NCI-H2227 treated with DMSO at 0.1 percent for 48 hours (cell line): ENCODE data around the gene PPOX.
A peak's percentile ranks its signal among the peaks of the same experiment; 100 is the strongest.

Source experiments
- DNase-seq: peaks from one replicate; lab custom pipeline; 2025; lab: John Stamatoyannopoulos, UW

Gene PPOX

DNA sequence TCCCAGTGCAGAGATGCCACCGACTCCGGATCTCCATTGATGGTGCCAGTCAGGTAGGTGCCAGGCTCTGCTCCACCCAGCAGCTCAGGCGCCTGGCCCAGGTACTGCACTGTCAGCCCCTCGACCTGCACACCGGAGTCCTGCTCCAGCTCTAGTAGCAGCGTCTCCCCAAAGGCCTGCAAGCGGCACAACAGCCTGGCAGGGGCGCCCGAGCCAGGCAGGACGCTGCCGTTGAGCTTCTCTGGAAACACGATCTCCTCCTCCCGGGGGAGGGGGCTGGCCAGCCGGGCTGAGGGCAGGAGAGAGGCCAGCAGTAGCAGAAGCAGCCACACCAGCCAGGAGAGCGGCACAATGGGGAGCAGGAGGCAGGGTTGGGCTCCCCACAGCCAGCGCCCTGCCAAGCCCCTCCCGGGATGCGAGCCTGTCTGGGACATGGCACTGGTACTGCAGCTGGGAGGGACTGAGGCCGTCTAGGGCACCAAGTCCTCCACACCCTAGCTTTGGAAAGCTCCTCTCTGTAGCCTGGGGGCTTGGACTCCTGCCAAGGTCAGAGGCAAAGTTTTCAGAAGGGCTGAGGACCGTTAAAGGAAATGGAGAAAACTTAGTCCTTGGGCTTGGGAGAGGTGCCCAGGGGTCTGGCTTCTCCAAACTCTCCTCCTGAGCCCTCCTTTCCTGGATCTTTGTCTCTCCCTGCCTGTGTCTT, 32.1 kb downstream of the PPOX start:
- DNase-seq, result no peak

DNA sequence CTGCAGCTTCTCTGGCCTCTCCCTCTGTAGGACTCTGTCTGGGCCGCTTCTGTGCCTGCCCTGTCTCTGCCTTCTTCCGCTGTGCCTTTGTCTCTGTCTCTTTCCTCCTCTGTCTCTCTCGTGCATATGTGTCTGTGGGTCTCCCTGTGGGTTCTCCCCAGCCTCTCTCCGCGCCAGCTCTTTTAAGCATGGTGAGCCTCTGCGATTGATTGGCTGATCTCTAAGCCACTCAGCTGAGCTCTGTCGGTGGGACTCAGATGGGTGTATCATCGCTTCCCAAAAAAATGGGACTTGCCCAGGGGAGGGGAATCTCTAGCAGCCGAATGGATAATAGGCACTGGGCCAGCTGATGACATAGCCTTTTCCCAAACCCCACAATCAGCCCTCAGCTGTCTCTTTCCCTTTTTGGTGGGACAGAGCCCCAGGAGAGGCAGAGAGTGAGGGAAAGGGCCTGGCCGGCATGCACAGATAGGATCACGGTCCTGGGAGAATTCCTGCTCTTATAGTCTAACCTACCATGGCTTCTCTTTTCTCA, 32.7 kb downstream of the PPOX start, which contains the start of gene ADAMTS4:
Gene ADAMTS4 (minus strand): TSS at position 158 of the 535 bp plus-strand sequence. CDS start 427 bp downstream, outside the sequence.
- DNase-seq, result no peak

DNA sequence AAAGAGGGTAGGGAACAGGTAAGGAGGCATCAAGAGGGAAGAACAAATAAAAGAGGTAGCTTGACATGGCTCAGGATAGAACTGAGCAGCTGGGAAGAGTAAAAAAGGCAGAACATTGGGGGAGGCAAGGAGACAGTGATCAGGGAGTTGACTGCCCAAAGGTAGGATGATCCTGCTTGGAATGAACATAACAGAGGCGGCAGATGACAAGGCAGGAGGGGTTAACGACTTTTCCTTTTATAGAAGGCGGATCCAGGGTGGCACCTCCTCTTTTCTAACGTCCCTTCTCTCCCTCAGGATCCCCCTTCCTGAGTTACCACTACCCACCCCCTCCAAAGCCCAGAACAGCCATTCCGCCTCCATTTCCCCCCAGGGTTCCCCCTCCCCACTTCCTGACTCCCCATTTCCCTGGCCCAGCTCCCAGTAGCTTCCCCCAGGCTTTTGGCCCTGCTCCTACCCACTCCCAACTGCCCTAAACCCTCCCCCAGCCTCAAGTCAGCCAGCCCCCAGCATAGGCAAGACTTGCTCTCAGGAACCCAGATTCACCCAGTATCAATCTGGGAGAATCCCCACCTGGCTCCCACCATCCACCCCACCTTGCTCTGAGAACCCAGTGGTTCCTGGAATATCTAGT, 33.4 kb downstream of the PPOX start:
- no peak for DNase-seq

DNA sequence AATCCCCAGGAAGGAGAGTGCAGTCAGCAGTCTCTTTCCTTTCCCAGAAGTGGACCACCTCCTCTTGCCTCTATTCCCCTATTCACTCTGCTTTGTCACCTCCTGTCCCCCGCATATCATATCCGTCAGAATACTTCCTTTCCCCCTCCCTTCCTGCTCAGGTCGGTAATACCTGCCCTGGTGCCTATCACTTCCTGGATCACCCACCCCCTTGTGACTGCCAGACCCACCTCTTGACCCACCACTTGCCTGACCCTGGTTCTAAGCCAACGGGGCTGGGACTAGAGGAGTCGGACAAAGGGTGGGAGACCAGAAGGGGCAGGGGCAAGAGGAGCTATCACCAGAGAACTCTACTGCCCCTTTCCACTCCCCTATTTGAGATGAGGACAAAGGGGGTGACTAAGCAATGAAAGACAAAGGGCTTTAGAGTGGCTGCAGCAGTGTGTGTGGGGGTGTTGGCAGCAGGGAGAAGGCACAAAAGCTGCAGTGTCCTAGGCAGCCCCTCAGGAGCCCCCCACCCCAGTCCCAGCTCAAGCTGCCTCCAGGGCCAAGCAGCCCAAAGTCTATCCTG, 34.3 kb downstream of the PPOX start:
- DNase-seq, result no peak

DNA sequence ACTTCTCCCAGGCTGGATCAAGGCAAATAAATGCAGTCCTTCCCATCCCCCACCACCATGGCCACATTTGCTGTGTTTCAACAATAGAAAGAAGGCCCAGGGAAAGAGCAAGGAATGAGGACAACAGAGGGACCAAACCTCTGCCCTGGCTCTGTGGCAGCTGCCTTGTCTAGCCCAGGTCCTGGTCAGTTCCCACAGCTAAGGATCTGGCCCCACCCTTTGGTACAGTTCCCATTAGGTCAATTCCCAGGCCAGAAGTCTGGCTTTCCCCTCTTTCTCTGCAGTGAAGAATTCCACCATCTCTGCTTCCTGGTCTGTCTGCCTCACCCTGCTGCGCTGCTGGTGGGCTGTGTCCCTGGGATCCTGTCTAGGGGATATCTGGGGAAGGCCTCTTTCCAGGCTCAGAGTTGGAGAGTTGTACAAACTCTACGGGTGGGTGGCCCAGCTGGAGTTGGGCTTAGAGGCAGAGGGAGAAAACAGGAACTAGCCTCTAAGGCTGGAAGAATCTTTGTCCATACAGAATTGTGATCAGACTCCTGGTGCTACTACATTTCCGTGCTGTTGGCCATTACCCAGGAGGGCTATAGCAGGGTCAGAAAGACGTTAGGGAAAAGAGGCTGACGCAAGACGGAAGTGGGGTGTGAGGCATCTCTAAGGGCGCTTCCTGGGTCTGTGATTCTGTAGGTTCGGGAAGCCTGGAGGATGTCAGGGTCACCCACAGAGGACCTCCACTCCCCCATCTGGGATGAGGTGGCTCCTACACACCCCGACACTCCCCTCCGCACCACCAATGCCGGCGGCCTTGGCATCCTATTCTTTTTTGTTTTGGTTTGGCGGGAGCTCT, 35.0 kb downstream of the PPOX start:
- DNase-seq, result no peak

DNA sequence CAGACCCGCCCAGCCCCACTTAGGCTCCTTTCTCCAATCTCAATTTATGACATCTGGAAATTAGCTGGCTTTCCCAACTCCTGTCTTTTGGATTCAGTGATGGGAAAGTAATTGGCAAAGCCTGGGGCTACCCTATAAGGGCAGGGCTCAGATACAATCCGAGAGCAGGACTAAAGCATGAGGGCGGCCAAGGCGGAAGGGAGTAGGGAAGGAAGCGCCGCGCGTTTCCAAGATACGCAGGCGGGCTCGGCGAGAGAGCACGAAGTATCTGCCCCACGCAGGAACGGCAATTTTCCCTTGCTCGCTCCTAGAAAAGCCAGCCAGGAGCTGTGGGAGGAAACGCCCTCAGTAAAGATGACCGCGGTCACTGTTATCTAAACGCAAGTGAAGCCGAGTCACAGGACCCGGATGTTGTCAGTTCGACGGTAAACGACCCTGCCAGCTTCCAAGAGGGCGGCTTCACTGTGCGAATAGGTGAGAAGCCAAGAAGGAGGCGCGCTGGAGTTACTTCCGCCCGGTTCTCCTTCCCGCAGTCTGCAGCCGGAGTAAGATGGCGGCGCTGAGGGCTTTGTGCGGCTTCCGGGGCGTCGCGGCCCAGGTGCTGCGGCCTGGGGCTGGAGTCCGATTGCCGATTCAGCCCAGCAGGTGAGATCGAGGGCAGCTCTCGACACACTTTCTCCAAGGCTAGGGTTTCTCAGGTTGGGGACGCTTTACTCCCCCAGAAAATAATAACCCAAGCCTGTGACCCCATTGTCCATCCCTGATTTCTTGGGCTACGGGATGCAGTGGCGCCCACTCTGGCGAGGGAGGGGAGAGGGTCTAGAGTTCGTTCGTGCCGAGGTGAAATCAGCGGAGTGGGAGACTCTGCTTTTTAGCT, 35.8 kb downstream of the PPOX start, which contains the start of gene NDUFS2:
Gene NDUFS2 (plus strand): TSS at position 532 of the 877 bp plus-strand sequence. CDS start 19 bp downstream, at position 551.
- peak; percentile 97 for DNase-seq

DNA sequence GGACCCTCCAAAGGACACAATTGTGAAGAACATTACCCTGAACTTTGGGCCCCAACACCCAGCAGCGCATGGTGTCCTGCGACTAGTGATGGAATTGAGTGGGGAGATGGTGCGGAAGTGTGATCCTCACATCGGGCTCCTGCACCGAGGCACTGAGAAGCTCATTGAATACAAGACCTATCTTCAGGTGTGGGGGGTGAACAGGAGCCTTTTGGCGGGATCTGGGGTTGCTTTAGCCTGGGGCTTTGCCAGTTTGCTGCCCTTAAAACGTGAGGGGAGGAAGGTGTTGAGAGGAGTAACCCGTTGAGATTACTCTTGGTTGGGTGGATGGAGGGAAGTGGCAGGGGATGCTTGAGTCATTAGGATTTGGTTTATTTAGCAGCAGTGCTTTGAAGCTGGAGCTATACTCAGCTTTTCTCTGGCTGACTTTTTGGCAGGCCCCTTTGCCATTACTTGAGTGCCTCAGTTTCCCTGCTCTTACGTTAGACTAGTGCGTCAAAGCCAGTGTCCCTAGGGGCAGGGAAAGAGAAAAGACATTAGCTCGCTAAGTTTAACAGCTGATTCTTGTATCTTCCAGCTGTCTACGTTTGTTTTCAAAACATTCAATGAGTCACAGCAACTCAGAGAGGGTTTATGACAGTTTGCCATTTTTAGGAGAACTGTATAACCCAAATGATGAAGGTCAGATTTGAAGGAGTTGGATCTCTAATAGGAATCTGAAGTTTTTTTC, 40.4 kb downstream of the PPOX start:
- DNase-seq, result no peak

DNA sequence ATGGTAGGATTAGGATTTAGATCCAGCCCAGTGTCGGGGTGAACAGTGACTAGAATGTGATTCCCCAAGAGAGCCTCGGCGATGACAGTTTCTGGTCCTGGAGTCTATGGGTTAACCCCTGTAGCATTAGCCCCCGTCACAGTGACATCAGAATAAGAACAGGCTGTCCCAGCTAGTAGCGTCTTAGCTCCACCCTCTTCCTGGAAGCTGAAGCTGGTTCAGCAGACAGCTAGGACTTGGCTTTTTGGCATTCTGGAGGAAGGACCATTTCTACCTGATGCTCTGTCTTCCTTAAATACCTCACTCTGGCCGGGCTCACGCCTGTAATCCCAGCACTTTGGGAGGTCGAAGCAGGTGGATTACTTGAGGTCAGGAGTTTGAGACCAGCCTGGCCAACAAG, 40.9 kb downstream of the PPOX start:
- DNase-seq, result no peak

DNA sequence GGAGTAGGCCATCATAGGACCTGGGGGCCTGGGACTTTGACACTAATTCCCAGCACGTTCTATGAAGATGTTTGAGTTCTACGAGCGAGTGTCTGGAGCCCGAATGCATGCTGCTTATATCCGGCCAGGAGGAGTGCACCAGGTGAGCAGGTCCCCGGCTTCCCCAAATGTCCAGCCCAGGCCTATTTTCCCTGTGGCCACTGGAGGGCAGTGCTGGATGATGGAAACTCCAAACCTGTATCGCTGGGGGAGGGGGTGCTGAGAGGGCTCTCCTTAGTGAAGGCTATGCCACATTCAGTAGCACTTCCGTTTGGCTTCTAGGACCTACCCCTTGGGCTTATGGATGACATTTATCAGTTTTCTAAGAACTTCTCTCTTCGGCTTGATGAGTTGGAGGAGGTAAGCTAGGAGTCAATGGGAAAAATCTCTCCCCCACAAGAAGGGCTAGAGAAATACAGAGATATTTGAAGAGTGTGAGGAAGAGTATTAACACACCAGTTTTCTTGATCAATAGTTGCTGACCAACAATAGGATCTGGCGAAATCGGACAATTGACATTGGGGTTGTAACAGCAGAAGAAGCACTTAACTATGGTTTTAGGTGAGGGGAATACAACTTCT, 43.7 kb downstream of the PPOX start:
- DNase-seq, result peak; percentile 75

DNA sequence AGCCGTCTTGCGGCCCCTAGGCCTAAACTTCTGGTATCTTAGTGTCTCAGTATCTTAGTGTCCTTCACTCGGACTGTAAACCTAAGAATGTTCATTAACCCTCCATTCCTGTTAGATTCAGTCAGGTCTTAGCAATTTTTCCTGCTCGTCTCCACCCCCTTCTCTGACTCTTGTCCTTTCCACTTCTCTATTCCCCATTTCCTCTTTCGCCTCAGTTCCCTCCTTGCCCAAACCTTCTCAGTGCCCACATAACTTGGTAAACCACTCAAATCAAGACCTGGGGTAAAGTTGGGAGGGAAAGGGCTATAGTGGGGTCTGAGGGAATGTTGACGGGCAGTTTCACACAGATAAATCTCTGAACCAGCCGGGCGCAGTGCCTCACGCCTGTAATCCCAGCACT, 48.1 kb downstream of the PPOX start:
- no peak for DNase-seq

DNA sequence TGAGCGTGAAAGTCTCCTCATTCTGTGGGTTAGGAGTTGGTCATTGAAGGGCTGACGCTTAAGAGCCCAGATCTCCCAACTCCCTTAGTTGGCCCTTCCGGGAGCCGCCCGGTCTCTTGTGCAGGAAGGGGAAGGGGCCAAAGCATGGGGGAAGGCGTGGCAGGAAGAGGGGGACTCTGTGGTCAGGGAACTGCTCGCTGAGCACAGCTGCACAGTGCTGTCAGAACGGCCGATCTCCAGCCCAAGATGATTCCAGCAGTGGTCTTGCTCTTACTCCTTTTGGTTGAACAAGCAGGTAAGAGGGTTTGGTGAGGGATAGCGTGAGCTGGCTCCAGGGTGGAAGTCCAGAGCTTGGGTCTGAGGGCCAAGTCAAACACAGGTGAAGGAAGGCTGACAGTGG, 48.9 kb downstream of the PPOX start, which contains the start of gene FCER1G:
Gene FCER1G (plus strand): TSS at position 220 of the 400 bp plus-strand sequence. CDS start 27 bp downstream, at position 247.
- no peak for DNase-seq

DNA sequence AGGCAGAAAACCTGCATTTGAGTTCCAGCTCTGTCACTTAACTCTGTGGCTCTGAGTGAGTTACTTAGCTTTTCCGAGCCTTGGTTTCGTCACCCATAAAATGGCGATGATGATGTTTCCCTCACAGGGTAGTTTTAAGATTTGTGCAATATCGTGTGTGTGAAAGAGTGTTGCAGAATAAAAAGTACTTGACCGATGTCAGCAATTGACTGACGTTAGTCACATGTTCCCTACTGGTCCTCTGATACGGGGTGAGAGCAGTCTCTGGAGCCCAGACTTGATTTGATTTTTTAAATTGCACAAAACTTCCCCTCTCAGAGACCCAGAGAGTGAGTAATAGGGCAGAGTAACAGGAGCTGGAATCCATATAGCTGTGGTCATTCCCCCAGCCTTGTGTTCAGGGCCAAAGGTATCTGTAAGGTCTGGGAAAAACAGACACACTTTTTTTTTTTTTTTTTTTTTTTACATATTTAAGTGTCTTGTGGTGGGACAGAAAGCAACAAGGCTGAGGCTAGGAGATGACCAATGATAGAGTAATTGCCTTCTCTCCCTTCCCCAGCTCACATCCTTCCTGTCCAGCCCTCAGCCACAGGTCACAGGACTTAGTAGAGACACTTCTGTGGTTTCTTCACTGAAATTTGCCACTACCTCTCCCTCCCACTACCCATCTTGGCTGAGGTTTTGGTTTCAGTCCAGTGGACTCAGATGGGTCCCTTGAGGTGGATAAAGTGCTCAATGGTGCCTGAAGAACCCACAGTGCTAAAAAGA, 50.9 kb downstream of the PPOX start:
- no peak for DNase-seq

DNA sequence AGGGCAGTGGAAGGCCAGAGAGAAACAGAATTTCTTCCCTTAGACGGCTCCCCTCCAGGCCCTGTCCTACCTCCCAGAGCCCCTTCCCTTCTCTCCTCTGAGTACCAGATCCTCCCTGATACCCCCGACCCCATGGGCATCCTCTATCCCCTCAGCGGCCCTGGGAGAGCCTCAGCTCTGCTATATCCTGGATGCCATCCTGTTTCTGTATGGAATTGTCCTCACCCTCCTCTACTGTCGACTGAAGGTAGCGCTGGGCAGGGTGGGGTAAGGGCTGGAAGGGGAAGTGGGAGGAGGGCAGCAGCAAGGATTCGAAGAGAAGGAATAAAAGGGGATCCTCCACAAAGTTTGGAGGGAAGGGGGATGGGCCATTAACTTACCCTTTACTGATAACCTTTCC, 51.6 kb downstream of the PPOX start:
- DNase-seq, result no peak

DNA sequence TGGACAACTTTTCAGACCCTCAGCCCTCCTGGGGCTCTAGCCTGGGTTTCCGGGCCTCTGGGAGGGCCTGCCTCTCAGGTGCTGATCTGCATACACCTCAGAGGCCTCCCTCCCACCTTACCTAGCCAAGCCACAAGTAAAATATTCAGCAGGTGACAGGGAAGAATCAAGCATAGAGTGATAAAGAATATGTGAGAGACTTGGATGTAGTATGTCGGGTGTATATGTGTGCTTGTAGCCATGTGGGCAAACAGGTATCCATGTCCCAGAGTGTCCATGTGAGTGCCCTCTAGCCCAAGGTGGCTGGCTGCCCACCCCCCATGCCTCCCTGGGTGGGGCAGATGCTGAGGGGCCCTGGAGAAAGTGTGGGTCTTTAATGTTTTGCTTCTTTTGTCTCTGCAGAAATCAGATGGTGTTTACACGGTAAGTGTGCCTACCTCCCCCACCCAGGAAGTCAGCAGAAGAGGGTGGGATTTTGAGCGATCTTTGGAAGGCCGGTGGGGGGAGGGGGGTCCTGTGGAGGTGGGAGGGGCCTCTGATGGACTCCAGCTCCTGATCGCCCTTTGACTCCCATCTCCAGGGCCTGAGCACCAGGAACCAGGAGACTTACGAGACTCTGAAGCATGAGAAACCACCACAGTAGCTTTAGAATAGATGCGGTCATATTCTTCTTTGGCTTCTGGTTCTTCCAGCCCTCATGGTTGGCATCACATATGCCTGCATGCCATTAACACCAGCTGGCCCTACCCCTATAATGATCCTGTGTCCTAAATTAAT, 52.3 kb downstream of the PPOX start:
- DNase-seq, result no peak

DNA sequence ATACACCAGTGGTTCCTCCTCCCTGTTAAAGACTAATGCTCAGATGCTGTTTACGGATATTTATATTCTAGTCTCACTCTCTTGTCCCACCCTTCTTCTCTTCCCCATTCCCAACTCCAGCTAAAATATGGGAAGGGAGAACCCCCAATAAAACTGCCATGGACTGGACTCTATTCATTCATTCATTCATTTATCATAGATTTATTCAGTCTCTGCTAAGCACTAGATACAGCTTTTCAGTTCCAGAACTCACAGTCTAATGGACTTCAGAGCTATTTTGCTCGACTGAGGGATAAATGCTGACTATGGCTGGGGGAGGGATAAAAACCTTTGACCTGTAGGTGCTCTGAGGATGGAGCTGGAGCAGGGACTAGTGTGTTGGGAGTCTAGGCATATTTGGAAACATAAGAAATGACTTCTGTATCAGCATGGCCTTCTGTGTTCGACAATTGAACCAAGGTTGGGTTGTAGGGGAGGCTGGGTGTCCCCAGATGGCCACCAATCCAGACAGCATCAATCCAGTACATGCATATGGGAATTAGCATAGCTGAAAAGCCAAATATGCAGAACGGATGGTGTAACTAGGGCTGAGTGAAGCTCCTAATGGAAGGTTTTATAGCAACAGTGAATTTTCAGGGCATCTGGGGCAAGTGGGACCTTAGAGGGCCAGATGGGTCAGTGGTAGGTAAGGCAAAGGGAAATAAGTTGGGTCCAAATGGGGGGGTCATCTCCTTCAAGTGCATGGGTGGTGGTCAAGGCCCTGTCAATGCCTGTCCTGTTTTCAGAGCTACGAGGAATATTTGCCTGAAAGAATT, 53.1 kb downstream of the PPOX start:
- no peak for DNase-seq

DNA sequence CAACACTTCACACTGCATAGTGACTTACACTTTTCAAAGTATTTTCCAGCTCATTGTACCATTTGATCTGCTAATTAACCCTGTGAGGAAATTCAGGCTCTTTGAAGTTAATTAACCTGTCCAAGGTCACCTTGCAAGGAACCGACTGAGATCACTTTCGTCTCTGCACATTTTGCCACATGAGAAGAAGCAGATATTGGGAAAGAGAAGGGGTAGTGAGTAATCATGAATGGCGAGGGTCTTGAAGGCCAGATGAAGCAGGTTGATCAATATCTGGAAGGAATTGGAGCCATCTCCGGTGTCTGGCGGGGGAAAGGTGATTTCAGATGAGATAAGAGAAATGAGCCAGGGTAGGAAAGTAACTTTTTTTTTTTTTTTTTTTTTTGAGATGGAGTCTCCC, 53.8 kb downstream of the PPOX start:
- DNase-seq, result no peak
